ENCODE measurements around the gene TMUB1.

Gene TMUB1

DNA sequence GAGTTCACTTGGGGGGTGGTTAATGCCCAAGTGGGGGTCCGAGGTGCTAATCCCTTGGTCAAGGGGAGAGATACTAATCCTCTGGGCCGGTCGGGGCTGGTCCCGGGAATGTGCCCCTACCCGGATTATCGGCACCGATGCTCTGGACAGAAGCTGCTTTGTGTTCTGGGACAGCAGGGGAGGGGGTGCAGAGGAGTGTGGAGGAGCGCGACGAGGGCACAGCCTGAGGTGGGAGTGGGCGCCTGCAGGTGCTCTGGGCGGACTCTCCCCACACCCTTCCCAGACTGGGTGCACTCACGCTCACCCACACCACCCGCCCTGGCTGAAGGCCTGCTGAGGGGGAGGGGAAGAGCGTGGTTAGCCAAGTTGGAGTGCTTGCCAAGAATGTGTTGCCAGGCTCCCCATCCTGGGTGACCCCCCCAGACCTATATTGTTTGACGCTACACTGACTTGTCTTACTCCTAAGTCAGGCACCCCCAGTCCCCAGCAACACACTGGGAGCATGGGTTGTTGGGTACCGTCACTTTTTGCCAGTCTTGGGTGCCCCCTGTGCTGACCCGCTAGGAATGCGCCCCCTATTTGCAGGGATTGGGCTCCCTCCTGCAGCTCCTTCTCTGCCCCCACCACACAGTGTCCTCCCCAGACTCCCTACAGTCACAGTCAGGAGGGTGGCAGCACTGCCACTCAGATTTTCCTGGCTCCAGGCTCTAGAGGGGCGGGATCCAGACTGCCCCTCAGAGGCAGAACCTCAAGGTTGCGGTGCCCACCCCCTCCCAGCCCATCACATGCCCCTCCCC is 22.7 kb downstream of the TMUB1 start:
- ATAC-seq (ENCODE audit: insufficient read depth, low read depth) (no peak), DNase-seq (peak; percentile 57)
- peak overlapping the region; percentile 96 for H3K4me2 ChIP-seq (ENCODE audit: insufficient read depth, low read length)
- peaks cover 37% of the 10 kb centered on the region for H3K36me3 ChIP-seq (ENCODE audit: insufficient read depth, low read length)
- peak overlapping the region; percentile 68 for H3K9ac ChIP-seq (ENCODE audit: low read depth, low read length)
- peaks cover 39% of the 10 kb centered on the region for H3K79me2 ChIP-seq (ENCODE audit: insufficient read depth, low read length)
- TF ChIP-seq, protein P1, sequence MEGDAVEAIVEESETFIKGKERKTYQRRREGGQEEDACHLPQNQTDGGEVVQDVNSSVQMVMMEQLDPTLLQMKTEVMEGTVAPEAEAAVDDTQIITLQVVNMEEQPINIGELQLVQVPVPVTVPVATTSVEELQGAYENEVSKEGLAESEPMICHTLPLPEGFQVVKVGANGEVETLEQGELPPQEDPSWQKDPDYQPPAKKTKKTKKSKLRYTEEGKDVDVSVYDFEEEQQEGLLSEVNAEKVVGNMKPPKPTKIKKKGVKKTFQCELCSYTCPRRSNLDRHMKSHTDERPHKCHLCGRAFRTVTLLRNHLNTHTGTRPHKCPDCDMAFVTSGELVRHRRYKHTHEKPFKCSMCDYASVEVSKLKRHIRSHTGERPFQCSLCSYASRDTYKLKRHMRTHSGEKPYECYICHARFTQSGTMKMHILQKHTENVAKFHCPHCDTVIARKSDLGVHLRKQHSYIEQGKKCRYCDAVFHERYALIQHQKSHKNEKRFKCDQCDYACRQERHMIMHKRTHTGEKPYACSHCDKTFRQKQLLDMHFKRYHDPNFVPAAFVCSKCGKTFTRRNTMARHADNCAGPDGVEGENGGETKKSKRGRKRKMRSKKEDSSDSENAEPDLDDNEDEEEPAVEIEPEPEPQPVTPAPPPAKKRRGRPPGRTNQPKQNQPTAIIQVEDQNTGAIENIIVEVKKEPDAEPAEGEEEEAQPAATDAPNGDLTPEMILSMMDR (IDR thresholded peaks at IDR 0.05; ENCODE audit: borderline replicate concordance, extremely low read depth, low read length, poor library complexity, severe bottlenecking) = peak; percentile 30
- TF ChIP-seq EZH2 (IDR thresholded peaks at IDR 0.05; ENCODE audit: borderline replicate concordance, low read depth, low read length, severe bottlenecking) = no peak
- H3K9me3 ChIP-seq (ENCODE audit: insufficient read depth, low read length, severe bottlenecking) = no peaks in the 10 kb centered on the region
- peak overlapping the region; percentile 92 for H3K27ac ChIP-seq (ENCODE audit: low read length)
- H3K4me1 ChIP-seq (ENCODE audit: insufficient read depth, low read length) = peaks cover 55% of the 10 kb centered on the region
- H4K20me1 ChIP-seq (ENCODE audit: insufficient read depth, low read length) = peaks cover 37% of the 10 kb centered on the region
- no peaks in the 10 kb centered on the region for H3K27me3 ChIP-seq (ENCODE audit: insufficient read depth, low read length, poor library complexity)
- peak overlapping the region; percentile 80; the same call in 1 of the 2 replicates for H2AFZ ChIP-seq (ENCODE audit: low read depth, low read length)
- H3K4me3 ChIP-seq (ENCODE audit: low read depth in 1 of 2, low read length in 2 of 2) = peak overlapping the region; percentile 84 to 85

GRCh38 chr7:151060113-151060415 is 23.2 kb downstream of the TMUB1 start:
- Histone ChIP-seq H3K4me1 (ENCODE audit: insufficient read depth, low read length) (peaks cover 55% of the 10 kb centered on the region), H3K9me3 (ENCODE audit: insufficient read depth, low read length, severe bottlenecking) (no peaks in the 10 kb centered on the region), H4K20me1 (ENCODE audit: insufficient read depth, low read length) (peaks cover 33% of the 10 kb centered on the region), H3K36me3 (ENCODE audit: insufficient read depth, low read length) (peaks cover 32% of the 10 kb centered on the region), H3K79me2 (ENCODE audit: insufficient read depth, low read length) (peaks cover 39% of the 10 kb centered on the region), H3K27me3 (ENCODE audit: insufficient read depth, low read length, poor library complexity) (no peaks in the 10 kb centered on the region), H3K4me2 (ENCODE audit: insufficient read depth, low read length) (peak overlapping the region; percentile 96), H3K9ac (ENCODE audit: low read depth, low read length) (peak overlapping the region; percentile 68), H3K27ac (ENCODE audit: low read length) (peak overlapping the region; percentile 92), H3K4me3 (ENCODE audit: low read depth in 1 of 2, low read length in 2 of 2) (peak overlapping the region; percentile 84 to 85), H2AFZ (ENCODE audit: low read depth, low read length) (peak overlapping the region; percentile 80)
- DNase-seq (no peak), ATAC-seq (ENCODE audit: insufficient read depth, low read depth) (no peak)
- no peak for TF ChIP-seq EZH2 (IDR thresholded peaks at IDR 0.05; ENCODE audit: borderline replicate concordance, low read depth, low read length, severe bottlenecking)
- TF ChIP-seq, protein P1 (IDR thresholded peaks at IDR 0.05; ENCODE audit: borderline replicate concordance, extremely low read depth, low read length, poor library complexity, severe bottlenecking) = no peak

DNA sequence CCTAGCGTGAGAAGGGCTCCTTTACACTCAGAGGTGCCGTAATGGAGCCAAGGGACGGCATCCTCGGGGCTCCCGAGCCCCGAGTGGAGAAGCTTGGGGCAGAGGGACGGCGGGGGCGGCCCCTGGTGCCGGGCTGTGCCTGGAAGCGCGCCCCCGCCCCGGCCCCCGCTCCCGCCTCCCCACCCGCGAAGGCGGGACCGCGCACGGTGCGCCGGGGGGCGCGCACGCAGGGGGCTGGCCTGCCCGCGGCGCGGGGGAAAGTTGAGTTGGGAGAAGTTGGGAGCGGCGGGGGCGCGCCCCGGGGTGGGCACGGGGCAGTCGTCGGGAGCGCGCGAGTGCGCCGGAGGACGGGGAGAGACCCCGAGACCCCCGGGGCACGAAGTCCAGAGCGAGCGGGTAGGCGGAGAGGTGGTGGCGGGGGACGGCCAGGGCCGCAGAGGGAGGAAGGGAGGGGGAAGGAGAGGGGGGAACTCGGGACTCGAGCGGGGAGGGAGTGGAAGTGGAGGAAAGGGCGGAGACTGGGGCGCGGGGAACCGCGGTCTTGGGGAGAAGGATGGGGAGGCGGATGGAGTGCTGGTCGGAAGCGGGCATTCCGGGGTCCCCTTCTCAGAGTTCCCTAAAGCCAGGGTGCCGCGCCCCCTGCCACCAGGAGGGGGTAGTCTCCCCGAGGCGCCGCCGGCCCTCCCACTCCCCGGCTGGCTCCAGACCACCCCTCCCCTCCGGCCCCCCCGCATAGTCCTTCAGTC is 23.8 kb downstream of the TMUB1 start, which contains the start of gene SLC4A2:
TSS of gene SLC4A2 (plus strand) at position 223 of the 746 bp plus-strand sequence. CDS start 2,399 bp downstream, outside the sequence.
- Histone ChIP-seq H3K9ac (ENCODE audit: low read depth, low read length) (peak within 1 kb of the TSS; percentile 68), H3K79me2 (ENCODE audit: insufficient read depth, low read length) (peaks cover 39% of the 10 kb centered on the region), H3K4me1 (ENCODE audit: insufficient read depth, low read length) (peaks cover 55% of the 10 kb centered on the region), H3K27ac (ENCODE audit: low read length) (peak within 1 kb of the TSS; percentile 92), H4K20me1 (ENCODE audit: insufficient read depth, low read length) (peaks cover 29% of the 10 kb centered on the region), H3K9me3 (ENCODE audit: insufficient read depth, low read length, severe bottlenecking) (no peaks in the 10 kb centered on the region), H3K27me3 (ENCODE audit: insufficient read depth, low read length, poor library complexity) (no peaks in the 10 kb centered on the region), H3K4me2 (ENCODE audit: insufficient read depth, low read length) (peak within 1 kb of the TSS; percentile 96), H3K4me3 (ENCODE audit: low read depth in 1 of 2, low read length in 2 of 2) (peak within 1 kb of the TSS; percentile 84 to 85), H2AFZ (ENCODE audit: low read depth, low read length) (peak within 1 kb of the TSS; percentile 92), H3K36me3 (ENCODE audit: insufficient read depth, low read length) (peaks cover 26% of the 10 kb centered on the region)
- TF ChIP-seq, protein P1 (IDR thresholded peaks at IDR 0.05; ENCODE audit: borderline replicate concordance, extremely low read depth, low read length, poor library complexity, severe bottlenecking) = peak; percentile 59
- TF ChIP-seq EZH2 (IDR thresholded peaks at IDR 0.05; ENCODE audit: borderline replicate concordance, low read depth, low read length, severe bottlenecking) = no peak
- DNase-seq (peak; percentile 82), ATAC-seq (ENCODE audit: insufficient read depth, low read depth) (peak; percentile 8)

All from DND-41 (cell line).